Uterus (tissue), 2 donors: ENCODE measurements around the gene ASF1B.

Experiments
- POLR2A ChIP-seq, 2 donors: fragments of 450-650 bp; IDR thresholded peaks; one replicate each; pipeline ENCODE4 v1.6.1; 2016; ENCODE audit warnings: antibody characterized with exemption in 2 of 2, mild to moderate bottlenecking in 1 of 2, moderate library complexity in 1 of 2
- TF ChIP-seq, protein P1 (sequence below), 4 experiments: fragments of 200-600 bp in 2 of 4; fragments of 450-650 bp in 2 of 4; sonication (generic) in 2 of 4; IDR thresholded peaks; one replicate each; pipeline ENCODE4 v1.5.1; 2016 to 2019; ENCODE audit warnings: antibody characterized with exemption in 4 of 4, mild to moderate bottlenecking in 2 of 4, moderate library complexity in 1 of 4

DNA sequence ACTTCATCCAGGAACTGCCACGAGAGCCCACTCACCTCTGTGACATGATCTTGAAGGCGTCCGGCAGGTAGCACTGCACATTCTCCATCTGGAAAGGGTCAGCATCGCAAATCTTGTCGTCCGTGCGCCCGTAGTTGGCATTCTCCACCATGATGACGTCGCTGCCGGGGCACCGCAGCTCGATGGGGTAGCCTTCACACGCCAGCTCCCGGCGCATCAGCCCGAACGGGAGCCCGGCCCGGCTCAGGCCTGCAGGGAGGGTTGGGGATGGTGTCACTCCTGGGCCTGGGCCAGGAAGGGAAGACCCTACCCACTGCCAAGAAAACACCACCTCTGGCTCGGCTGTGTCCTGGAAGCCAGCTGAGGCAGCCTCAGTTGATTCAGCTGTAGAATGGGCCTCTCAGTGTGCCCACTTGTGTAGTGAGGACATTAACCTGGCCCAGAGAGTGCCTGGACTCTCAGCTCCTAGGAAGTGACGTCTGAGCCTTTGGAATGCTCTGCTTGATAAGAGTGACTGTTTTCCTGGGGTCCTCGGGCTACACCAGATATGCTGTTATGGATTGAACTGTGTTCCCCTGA is 41.2 kb upstream of the ASF1B start:
- no peak for TF ChIP-seq POLR2A (IDR thresholded peaks at IDR 0.05)
- TF ChIP-seq, protein P1, sequence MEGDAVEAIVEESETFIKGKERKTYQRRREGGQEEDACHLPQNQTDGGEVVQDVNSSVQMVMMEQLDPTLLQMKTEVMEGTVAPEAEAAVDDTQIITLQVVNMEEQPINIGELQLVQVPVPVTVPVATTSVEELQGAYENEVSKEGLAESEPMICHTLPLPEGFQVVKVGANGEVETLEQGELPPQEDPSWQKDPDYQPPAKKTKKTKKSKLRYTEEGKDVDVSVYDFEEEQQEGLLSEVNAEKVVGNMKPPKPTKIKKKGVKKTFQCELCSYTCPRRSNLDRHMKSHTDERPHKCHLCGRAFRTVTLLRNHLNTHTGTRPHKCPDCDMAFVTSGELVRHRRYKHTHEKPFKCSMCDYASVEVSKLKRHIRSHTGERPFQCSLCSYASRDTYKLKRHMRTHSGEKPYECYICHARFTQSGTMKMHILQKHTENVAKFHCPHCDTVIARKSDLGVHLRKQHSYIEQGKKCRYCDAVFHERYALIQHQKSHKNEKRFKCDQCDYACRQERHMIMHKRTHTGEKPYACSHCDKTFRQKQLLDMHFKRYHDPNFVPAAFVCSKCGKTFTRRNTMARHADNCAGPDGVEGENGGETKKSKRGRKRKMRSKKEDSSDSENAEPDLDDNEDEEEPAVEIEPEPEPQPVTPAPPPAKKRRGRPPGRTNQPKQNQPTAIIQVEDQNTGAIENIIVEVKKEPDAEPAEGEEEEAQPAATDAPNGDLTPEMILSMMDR (IDR thresholded peaks at IDR 0.05), result no peak
